Activated naive CD8-positive, alpha-beta T cell treated with anti-CD3 and anti-CD28 coated beads for 36 hours (primary cell): ENCODE measurements around the gene ATG4D. TPM values are rescaled to one million over a fixed set of nuclear protein-coding genes. Genes with fewer than 3 reads are reported as not detected.
"Not testable (repeated sequence)": the region's sequence is repeated elsewhere in the genome, so short reads cannot be mapped to it uniquely, and the experiment has no call there.

Experiments
- DNase-seq: peaks from one replicate; pipeline ENCODE4 v3.0.0; 2021
- H3K27ac Mint-ChIP-seq: one replicate; pipeline ENCODE4 v1.8.0; 2022; ENCODE audit warnings: mild to moderate bottlenecking, moderate library complexity, mixed read lengths
- H3K27me3 Mint-ChIP-seq: one replicate; pipeline ENCODE4 v1.8.0; 2022; ENCODE audit warnings: mild to moderate bottlenecking, mixed read lengths
- H3K36me3 Mint-ChIP-seq: one replicate; pipeline ENCODE4 v1.8.0; 2021; ENCODE audit warnings: mild to moderate bottlenecking, mixed read lengths
- H3K4me1 Mint-ChIP-seq: one replicate; pipeline ENCODE4 v1.8.0; 2021; ENCODE audit warnings: mixed read lengths
- H3K4me3 Mint-ChIP-seq: one replicate; pipeline ENCODE4 v1.8.0; 2022; ENCODE audit warnings: mild to moderate bottlenecking, moderate library complexity, mixed read lengths
- H3K9me3 Mint-ChIP-seq: one replicate; pipeline ENCODE4 v1.8.0; 2022; ENCODE audit warnings: mixed read lengths
- total RNA-seq, 2 experiments: library from RNA; stranded (reverse); gene quantifications; one replicate each; pipeline ENCODE4 v1.2.3, GENCODE V29; 2021

The ATG4D gene
- total RNA-seq, 2 experiments from 2014 or later, result 25.1 to 26.4 TPM

DNA sequence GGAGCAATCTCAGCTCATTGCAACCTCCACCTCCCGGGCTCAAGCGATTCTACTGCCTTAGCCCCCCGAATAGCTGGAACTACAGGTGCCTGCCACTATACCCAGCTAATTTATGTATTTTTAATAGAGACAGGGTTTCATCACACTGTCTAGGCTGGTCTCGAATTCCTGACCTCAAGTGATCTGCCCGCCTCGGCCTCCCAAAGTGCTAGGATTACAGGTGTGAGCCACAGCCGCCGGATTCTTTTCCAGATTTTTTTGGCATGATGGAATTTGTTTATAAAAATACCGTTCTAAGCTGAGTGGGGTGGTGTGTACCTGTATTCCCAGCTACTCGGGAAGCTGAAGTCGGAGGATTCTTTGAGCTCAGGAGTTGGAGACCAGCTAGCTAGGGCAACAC lies 6.0 kb upstream of the ATG4D start:
- H3K27ac Mint-ChIP-seq, result no peak overlapping the region
- DNase-seq, result no peak
- H3K4me3 Mint-ChIP-seq, result no peak overlapping the region
- H3K27me3 Mint-ChIP-seq, result peaks cover 27% of the 10 kb centered on the region
- no peaks in the 10 kb centered on the region for H3K36me3 Mint-ChIP-seq
- peaks cover 1% of the 10 kb centered on the region for H3K9me3 Mint-ChIP-seq
- no peaks in the 10 kb centered on the region for H3K4me1 Mint-ChIP-seq

DNA sequence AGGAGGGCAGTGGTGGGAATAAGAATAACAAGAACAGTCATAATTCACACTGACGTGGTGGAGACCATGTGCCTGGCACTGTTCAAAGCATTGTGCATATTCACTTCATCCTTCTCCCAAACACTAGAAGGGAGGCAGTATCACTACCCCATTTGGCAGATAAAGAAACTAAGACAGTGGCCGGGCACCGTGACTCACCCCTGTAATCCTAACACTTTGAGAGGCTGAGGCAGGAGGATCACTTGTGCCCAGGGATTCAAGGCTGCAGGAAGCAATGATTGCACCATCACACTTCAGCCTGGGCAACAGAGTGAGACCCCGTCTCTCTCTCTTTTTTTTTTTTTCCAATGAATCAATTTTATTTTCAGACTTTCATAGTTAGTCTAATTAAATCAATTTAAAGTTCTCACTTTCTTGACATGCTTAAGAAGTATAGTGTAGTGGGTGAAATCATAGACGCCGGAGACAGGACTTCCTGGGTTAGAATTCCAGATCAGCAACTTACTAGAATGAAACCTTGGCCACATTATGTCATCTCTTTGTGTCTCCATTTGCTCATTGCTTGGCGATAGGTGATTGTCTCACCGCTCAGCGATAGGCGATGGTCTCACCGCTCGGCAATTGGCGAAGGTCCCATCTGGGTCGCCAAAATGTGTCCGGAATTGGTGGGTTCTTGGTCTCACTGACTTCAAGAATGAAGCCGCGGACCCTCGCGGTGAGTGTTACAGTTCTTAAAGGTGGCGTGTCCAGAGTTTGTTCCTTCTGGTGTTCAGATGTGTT lies 5.3 kb upstream of the ATG4D start:
- H3K27ac Mint-ChIP-seq, result no peak overlapping the region

DNA sequence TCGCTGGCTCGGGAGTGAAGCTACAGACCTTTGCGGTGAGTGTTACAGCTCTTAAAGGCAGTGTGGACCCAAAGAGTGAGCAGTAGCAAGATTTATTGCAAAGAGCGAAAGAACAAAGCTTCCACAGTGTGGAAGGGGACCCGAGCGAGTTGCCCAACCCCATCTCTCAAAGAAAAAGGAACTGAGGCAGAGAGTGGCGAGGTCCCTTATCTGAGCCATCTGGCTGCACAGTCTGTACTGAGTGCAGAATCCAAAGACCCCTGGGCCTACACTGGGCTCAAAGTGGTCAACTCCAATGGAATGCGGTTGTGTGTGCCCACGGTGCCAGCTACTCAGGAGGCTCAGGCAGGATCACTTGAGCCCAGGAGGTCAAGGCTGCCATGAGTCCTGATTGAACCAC lies 4.7 kb upstream of the ATG4D start:
- not testable (repeated sequence) for H3K27ac Mint-ChIP-seq, H3K4me1 Mint-ChIP-seq, DNase-seq, H3K4me3 Mint-ChIP-seq, H3K9me3 Mint-ChIP-seq, H3K36me3 Mint-ChIP-seq
- H3K27me3 Mint-ChIP-seq, result peaks cover 25% of the 10 kb centered on the region

More for the DNA sequence above, 5.3 kb upstream of the ATG4D start:
- H3K9me3 Mint-ChIP-seq, result no peaks in the 10 kb centered on the region
- no peaks in the 10 kb centered on the region for H3K36me3 Mint-ChIP-seq
- no peak overlapping the region for H3K4me3 Mint-ChIP-seq
- DNase-seq, result no peak
- peaks cover 27% of the 10 kb centered on the region for H3K27me3 Mint-ChIP-seq
- H3K4me1 Mint-ChIP-seq, result peaks cover 3% of the 10 kb centered on the region

DNA sequence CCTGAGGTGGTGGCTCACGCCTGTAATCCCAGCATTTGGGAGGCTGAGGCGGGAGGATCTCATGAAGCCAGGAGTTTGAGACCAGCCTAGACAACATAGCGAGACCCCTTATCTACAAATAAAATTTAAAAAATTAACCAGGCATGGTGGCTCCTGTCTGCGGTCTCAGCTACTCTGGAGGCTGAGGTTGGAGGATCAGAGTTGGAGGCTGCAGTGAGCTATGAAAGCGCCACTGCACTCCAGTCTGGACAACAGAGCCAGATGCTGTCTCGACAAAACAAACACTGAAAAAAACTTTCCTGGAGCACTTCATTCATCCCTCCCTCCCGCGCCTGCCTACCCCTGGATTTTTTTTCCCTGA lies 665 bp upstream of the ATG4D start:
- no peak for DNase-seq
- H3K36me3 Mint-ChIP-seq, result no peaks in the 10 kb centered on the region
- H3K4me1 Mint-ChIP-seq, result peaks cover 11% of the 10 kb centered on the region
- no peaks in the 10 kb centered on the region for H3K9me3 Mint-ChIP-seq
- H3K27me3 Mint-ChIP-seq, result peaks cover 18% of the 10 kb centered on the region
- H3K4me3 Mint-ChIP-seq, result peak overlapping the region; percentile 71
- H3K27ac Mint-ChIP-seq, result peak overlapping the region; percentile 58

DNA sequence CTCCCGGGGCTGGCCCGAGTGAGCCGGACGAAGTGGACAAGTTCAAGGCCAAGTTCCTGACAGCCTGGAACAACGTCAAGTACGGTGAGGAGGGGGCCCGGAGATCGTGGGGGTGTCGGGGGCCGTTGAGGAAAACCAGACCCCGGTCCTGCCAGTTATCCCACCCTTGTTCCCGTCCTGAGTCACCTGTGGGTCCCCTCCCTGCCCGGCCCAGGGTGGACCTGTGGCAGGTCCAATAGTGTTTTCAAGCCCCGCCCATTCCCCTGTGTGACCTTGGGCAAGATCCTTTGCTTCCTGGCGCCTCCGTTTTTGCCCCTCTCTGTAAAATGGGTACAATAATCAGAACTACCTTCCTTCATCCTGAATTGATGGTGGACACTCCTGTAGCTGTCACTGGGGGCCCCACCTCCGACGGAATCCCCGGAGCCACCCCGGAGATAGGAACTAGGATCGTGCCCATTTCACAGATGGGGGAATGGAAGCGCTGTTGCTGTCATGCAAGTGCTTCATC lies 593 bp downstream of the ATG4D start:
- Mint-ChIP-seq H3K27ac (peak overlapping the region; percentile 79), H3K27me3 (peaks cover 6% of the 10 kb centered on the region), H3K9me3 (no peaks in the 10 kb centered on the region), H3K4me1 (peaks cover 11% of the 10 kb centered on the region), H3K36me3 (peaks cover 3% of the 10 kb centered on the region), H3K4me3 (peak overlapping the region; percentile 86)
- peak; percentile 22 for DNase-seq

DNA sequence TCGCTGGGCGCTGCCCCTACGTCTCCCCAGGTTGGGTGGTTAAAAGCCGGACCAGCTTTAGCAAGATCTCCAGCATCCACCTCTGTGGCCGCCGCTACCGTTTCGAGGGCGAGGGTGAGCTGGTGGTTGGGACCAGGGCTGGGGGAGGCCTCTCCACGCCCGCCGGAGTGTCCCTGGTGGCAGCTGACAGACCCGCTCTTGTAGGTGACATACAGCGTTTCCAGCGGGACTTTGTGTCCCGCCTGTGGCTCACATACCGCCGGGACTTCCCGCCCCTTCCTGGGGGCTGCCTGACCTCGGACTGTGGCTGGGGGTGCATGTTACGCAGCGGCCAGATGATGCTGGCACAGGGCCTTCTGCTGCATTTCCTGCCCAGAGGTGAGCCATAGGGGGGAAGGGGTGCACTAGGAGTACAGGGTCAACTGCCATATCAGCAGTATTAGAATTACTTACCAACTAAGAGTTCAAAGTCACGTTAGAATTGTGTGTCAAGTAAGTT lies 1.1 kb downstream of the ATG4D start:
- peaks cover 11% of the 10 kb centered on the region for H3K4me1 Mint-ChIP-seq
- peak; percentile 10 for DNase-seq
- no peaks in the 10 kb centered on the region for H3K9me3 Mint-ChIP-seq
- peak overlapping the region; percentile 86 for H3K4me3 Mint-ChIP-seq
- H3K36me3 Mint-ChIP-seq, result peaks cover 3% of the 10 kb centered on the region
- peak overlapping the region; percentile 79 for H3K27ac Mint-ChIP-seq
- H3K27me3 Mint-ChIP-seq, result peaks cover 3% of the 10 kb centered on the region

DNA sequence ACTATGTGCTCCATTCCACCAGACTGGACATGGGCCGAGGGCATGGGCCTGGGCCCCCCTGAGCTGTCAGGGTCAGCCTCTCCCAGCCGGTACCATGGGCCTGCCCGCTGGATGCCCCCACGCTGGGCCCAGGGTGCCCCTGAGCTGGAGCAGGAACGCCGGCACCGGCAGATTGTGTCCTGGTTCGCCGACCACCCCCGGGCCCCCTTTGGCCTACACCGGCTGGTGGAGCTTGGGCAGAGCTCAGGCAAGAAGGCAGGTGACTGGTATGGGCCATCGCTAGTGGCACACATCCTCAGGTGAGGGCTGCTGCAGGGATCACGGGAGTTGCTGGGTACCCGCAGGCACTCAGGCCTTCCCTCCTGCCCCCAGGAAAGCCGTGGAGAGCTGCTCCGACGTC lies 3.1 kb downstream of the ATG4D start:
- no peak overlapping the region for H3K27ac Mint-ChIP-seq
- peaks cover 15% of the 10 kb centered on the region for H3K4me1 Mint-ChIP-seq
- no peak for DNase-seq
- H3K27me3 Mint-ChIP-seq, result no peaks in the 10 kb centered on the region
- H3K9me3 Mint-ChIP-seq, result no peaks in the 10 kb centered on the region
- H3K36me3 Mint-ChIP-seq, result peaks cover 14% of the 10 kb centered on the region
- H3K4me3 Mint-ChIP-seq, result no peak overlapping the region

DNA sequence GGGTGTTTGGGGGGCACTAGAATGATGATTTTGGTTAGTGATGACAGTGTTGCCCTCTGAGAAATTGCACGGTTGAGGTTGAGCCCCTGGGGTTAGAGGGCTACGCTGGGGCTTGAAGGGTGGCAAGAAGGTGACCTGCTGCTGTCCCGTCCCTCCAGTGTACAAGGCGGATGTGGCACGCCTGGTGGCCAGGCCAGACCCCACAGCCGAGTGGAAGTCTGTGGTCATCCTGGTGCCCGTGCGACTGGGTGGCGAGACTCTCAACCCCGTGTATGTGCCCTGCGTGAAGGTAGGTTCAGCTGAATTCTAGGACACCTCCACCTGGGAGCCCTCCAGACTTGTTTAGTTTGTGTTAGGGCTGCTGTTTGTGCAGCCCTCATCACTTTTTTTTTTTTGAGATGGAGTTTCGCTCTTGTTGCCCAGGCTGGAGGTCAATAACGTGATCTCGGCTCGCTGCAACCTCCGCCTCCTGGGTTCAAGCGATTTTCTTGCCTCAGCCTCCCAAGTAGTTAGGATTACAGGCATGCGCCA lies 5.1 kb downstream of the ATG4D start:
- no peak overlapping the region for H3K27ac Mint-ChIP-seq
- H3K36me3 Mint-ChIP-seq, result peaks cover 34% of the 10 kb centered on the region
- peaks cover 25% of the 10 kb centered on the region for H3K4me1 Mint-ChIP-seq
- H3K4me3 Mint-ChIP-seq, result no peak overlapping the region
- no peak for DNase-seq
- H3K27me3 Mint-ChIP-seq, result no peaks in the 10 kb centered on the region
- no peaks in the 10 kb centered on the region for H3K9me3 Mint-ChIP-seq

DNA sequence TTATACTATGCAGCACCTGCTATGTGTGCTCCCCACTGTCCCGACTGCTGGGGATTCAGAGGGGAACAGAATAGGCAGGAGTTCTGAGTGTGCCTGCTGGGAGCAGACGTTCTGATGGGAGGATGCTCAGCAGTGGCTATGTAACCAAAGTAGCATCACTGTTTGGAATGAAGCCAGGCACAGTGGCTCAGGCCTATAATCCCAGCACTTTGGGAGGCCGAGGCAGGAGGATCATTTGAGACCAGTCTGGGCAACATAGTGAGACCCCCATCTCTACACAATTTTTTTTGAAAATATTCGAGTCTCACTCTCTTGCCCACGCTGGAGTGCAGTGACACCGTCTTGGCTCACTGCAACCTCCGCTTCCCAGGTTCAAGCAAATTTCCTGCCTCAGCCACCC lies 6.0 kb downstream of the ATG4D start:
- DNase-seq, result no peak
- H3K4me1 Mint-ChIP-seq, result peaks cover 30% of the 10 kb centered on the region
- H3K27ac Mint-ChIP-seq, result no peak overlapping the region
- no peaks in the 10 kb centered on the region for H3K9me3 Mint-ChIP-seq
- H3K27me3 Mint-ChIP-seq, result no peaks in the 10 kb centered on the region
- peaks cover 37% of the 10 kb centered on the region for H3K36me3 Mint-ChIP-seq
- H3K4me3 Mint-ChIP-seq, result no peak overlapping the region

DNA sequence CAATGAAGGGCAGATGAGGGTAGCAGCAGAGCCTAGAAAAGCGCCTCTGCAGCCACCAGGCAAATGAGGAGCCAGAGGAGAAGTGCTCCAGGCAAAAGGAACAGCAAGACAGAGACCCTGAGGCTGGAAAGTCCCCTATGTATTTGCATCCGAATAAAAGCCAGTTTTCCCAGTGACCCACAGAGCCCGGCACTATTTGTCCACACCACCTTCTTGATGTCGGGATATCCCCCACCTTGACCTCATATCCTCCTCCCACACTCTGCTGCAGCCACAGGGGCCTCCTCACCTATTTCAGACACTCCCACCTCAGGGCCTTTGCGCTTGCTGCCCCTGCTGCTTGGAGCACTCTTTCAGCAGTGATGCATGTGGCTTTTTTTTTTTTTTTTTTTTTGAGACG lies 6.6 kb downstream of the ATG4D start:
- peaks cover 37% of the 10 kb centered on the region for H3K36me3 Mint-ChIP-seq
- H3K9me3 Mint-ChIP-seq, result no peaks in the 10 kb centered on the region
- no peaks in the 10 kb centered on the region for H3K27me3 Mint-ChIP-seq
- no peak overlapping the region for H3K4me3 Mint-ChIP-seq
- H3K4me1 Mint-ChIP-seq, result peaks cover 33% of the 10 kb centered on the region
- H3K27ac Mint-ChIP-seq, result no peak overlapping the region
- DNase-seq, result no peak

DNA sequence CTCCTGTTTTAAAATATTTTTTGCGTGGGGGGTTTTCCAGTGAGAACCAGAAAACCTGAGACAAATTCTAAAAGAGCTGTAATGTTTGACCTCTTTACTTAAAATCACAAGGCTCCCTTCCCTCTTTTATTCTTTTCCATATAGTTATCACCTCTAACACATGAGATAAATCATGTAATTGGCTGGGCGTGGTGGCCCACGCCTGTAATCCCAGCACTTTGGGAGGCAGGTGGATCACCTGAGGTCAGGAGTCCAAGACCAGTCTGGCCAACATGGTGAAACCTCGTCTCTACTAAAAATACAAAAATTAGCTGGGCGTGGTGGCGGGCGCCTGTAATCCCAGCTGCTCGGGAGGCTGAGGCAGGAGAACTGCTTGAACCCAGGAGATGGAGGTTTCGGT lies 7.3 kb downstream of the ATG4D start:
- Mint-ChIP-seq H3K4me1 (peaks cover 38% of the 10 kb centered on the region), H3K36me3 (peaks cover 40% of the 10 kb centered on the region)
- H3K27me3 Mint-ChIP-seq, H3K9me3 Mint-ChIP-seq, DNase-seq, H3K4me3 Mint-ChIP-seq, H3K27ac Mint-ChIP-seq: not testable (repeated sequence)

DNA sequence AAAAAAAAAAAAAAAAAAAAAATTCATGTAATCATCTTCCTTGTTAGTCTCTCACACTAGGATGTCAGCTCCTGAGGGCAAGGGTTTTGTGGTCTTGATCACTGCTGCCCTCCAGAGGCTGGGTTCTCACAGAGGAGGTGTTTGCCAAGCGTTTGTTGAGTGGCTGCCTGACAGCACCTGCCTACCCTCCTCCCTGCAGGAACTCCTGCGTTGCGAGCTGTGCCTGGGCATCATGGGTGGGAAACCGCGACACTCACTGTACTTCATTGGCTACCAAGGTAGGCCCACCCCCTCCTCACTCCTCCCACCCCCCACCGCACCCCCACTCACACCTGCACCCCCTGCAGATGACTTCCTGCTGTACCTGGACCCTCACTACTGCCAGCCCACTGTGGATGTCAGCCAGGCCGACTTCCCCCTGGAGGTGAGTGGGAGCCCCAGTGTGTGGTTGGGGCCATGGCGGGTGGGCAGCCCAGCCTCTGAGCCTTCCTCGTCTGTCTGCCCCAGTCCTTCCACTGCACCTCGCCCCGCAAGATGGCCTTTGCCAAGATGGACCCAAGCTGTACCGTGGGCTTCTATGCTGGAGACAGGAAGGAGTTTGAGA lies 8.1 kb downstream of the ATG4D start:
- DNase-seq, result peak; percentile 45
- peaks cover 39% of the 10 kb centered on the region for H3K4me1 Mint-ChIP-seq
- peak overlapping the region; percentile 56 for H3K27ac Mint-ChIP-seq
- H3K36me3 Mint-ChIP-seq, result peaks cover 40% of the 10 kb centered on the region
- no peaks in the 10 kb centered on the region for H3K27me3 Mint-ChIP-seq
- H3K4me3 Mint-ChIP-seq, result no peak overlapping the region
- H3K9me3 Mint-ChIP-seq, result no peaks in the 10 kb centered on the region

DNA sequence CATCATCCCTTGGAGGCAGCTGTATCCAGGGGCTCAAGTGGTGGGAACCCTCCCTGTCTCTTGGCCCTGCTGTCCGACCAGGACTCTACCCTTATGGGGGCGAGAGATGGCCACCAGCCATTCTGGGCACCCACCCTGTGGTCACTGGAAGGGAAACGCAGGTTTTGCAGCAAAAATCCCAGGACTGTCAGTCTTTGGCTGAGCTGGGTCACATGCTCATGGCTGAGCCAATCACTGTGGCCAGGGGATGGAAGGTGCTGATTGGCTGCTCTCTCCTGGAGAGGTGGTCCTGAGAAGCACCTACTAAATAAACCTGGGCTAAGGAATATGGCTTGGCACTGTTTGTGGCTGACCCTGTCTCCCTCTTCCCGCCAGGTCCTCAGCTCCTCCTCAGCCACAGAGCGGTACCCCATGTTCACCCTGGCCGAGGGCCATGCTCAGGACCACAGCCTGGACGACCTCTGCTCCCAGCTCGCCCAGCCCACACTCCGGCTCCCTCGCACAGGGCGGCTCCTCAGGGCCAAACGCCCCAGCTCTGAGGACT lies 8.9 kb downstream of the ATG4D start:
- Mint-ChIP-seq H3K4me3 (no peak overlapping the region), H3K27me3 (no peaks in the 10 kb centered on the region), H3K36me3 (peaks cover 40% of the 10 kb centered on the region), H3K4me1 (peaks cover 39% of the 10 kb centered on the region), H3K9me3 (no peaks in the 10 kb centered on the region), H3K27ac (peak overlapping the region; percentile 94)
- peak; percentile 40 for DNase-seq

DNA sequence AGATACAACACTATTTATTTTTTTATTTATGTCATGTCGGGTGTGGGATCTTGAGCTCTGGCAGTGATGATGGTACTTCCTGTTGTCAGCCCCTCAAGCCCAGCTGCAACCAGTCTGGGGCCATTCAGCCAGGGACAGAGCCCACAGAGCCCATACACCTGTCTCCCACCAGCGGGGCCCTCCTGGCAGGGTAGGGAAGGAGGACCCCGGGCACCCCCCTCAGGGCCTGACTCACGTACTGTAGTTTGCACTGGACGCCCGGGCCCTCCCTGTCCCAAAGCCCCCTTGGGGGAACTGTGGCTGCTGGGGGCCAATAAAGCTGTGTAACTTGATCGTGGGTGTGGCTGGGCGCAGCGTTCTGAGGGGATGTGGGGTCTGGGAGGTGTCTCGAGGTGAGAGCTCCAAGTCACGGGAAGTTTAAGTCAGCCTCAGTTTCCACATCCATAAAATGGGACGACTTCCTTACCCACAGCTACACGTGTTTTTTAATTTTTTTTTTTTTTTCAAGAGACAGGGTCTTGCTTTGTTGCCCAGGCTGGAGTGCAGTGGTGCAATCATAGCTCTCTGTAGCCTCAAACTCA lies 9.5 kb downstream of the ATG4D start:
- no peaks in the 10 kb centered on the region for H3K27me3 Mint-ChIP-seq
- H3K4me3 Mint-ChIP-seq, result peak overlapping the region; percentile 50
- H3K36me3 Mint-ChIP-seq, result peaks cover 42% of the 10 kb centered on the region
- peak overlapping the region; percentile 94 for H3K27ac Mint-ChIP-seq
- no peaks in the 10 kb centered on the region for H3K9me3 Mint-ChIP-seq
- peaks cover 39% of the 10 kb centered on the region for H3K4me1 Mint-ChIP-seq
- DNase-seq, result no peak

DNA sequence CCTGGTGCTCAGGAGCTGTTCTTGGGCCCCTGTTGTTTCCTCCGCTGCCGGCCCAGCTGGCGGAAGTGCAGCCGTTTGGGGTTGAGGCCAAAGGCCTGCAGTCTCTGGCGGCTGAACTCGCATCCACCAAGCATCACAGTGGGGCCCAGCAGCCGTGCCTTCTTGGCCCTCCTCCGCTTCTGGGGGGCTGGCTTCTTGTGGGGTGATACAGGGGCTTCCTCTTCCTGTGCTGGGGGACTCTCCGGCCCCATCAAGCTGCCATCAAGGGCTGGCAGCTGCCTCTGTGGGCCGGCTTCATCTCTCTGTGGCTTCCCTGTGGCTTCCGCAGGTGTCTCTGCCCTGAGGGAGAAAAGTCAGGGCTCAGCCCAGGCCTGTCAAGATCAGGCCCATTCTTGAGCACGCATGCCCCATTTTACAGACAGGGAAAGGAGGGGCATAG lies 10.3 kb downstream of the ATG4D start:
- Mint-ChIP-seq H3K9me3 (no peaks in the 10 kb centered on the region), H3K27ac (peak overlapping the region; percentile 94), H3K27me3 (no peaks in the 10 kb centered on the region), H3K4me1 (peaks cover 39% of the 10 kb centered on the region), H3K36me3 (peaks cover 45% of the 10 kb centered on the region), H3K4me3 (peak overlapping the region; percentile 71)
- peak; percentile 80 for DNase-seq
